HG02763 (cell line): ENCODE measurements around the gene DDO.
"Not testable (repeated sequence)": the region's sequence is repeated elsewhere in the genome, so short reads cannot be mapped to it uniquely, and the experiment has no call there.

ENCODE experiments used
- ATAC-seq: cut with Tn5 transposase; IDR thresholded peaks from one replicate; pipeline ENCODE4 v1.9.1; 2021; ENCODE audit warnings: mild to moderate bottlenecking, moderate library complexity; ENCODE audit not compliant: unreplicated experiment

DDO gene, protein sequence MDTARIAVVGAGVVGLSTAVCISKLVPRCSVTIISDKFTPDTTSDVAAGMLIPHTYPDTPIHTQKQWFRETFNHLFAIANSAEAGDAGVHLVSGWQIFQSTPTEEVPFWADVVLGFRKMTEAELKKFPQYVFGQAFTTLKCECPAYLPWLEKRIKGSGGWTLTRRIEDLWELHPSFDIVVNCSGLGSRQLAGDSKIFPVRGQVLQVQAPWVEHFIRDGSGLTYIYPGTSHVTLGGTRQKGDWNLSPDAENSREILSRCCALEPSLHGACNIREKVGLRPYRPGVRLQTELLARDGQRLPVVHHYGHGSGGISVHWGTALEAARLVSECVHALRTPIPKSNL

DNA sequence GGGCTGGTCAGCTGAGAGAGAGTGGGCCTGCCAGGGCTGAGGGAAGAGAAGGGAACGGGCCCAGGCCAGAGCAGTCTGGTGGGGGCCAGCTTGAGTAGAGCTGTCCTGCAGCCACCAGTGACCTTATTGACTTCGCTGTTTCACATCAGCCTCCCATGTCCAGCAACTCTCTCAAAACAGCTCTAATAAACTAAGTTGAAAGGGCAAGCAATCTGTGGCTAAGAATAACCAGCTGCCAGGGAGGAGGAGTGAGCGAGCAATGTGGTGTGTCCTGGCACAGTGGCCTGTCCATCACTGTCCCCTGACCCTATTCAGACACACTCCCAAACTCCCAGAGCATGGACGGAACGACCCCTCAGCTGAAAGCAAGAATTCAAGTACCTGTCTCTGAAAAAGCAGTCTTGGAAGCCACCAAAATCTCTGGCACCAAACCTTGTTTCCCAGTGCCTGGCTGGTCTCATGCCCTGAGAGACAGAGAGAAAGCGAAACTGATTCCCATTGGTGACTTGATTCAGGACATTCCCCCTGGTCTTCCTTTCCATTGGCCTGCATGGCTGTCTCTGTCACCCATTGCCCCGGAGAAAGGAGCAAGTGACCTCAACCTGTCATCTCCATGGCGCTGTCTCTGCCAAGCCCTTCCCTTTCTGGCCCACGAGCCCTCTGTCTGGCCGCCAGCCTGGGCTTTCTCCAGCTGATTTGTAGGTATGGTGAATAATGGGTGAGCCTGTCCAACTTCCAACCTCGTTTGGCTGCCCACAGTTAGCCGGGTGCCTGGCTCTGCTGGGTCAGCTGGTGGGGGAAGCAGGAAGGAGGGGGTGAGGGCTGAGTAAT, at the start of gene DDO:
TSS of gene DDO (minus strand) at position 490 of the 831 bp plus-strand sequence. CDS start 2,113 bp downstream, outside the sequence.
- ATAC-seq = no peak

DNA sequence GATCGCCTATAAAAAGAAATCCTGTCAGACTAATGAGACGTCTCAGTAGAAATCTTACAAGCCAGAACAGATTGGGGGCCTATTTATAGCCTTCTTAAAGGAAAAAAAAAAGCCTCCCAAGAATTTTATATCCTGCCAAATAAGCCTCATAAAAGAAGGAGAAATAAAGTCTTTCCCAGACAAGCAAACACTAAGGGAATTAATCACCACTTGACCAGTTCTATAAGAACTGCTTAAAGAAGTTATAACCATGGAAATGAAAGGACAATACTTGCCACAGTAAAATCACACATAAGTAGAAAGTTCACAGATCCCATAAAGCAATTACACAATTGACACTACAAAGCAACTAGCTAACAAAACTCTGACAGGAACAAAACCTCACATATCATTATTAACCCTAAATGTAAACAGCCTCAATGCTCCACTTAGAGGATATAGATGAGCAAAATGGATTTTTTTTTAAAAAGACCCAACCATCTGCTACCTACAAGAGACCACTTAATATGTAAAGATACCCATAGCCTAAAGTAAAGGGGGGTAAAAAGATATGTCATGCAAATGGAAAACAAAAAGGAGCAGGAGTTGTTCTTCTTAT, 47.6 kb upstream of the DDO start:
- ATAC-seq = no peak

DNA sequence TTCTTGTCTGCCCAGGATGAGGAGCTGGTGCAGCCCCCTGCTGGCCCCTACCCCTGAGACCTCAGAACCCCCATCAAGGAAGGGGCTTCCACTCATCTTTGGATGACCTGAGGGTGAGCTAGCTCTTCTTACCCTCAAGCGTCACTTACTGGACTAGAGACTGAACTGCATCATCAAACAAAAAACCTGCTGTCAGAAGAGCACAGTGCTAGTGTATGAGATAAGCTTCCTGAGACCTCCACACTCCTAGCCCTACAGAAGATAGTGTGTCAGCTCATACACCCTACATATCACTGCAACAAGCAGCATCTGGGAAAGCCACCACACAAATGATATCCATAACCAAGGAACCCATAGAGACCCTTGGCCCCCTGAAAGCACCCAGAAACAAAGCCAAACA, 46.0 kb upstream of the DDO start:
- ATAC-seq = no peak

- no peak for ATAC-seq
Observed at GRCh38 chr6:110459137-110459536, 43.8 kb upstream of the DDO start.

- ATAC-seq = no peak
Observed at GRCh38 chr6:110458476-110458875, 43.1 kb upstream of the DDO start.

GRCh38 chr6:110457567-110458175, 42.3 kb upstream of the DDO start:
- ATAC-seq = not testable (repeated sequence)

DNA sequence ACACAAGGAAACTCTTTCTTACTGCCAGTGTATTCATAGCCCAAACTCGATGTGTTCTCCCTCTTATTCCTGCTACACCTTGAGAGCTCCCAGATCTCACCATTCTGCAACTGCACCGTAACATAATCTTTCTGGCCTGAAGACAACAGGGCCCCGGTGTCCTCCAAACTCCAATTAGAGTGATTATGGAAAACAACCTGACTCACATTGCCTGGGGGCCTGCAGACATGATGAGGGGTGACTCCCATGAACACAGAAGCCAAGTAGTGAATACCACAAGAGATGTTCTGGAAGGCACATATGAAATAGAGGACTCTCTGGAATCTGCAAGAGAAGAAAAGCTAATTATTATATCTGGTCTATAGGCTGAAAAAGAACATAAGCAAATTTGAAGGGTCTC, 41.3 kb upstream of the DDO start:
- ATAC-seq = no peak

DNA sequence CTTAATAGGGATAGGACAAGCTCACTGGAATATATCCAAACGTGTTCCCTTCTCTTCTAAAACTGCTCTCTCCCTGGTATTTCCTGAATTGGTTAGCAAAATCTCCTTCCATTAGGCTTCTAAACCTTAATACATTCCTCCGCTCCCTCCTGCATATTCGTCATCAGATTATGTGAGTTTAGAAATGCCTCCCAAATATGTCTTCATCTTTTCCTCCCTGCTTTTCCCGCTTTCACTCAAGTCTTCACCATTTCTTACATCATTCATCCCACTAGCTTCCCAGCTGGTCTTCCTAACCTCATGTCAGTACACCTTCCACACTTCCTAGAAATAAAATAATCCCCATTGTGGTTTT, 34.1 kb upstream of the DDO start:
- ATAC-seq = no peak

DNA sequence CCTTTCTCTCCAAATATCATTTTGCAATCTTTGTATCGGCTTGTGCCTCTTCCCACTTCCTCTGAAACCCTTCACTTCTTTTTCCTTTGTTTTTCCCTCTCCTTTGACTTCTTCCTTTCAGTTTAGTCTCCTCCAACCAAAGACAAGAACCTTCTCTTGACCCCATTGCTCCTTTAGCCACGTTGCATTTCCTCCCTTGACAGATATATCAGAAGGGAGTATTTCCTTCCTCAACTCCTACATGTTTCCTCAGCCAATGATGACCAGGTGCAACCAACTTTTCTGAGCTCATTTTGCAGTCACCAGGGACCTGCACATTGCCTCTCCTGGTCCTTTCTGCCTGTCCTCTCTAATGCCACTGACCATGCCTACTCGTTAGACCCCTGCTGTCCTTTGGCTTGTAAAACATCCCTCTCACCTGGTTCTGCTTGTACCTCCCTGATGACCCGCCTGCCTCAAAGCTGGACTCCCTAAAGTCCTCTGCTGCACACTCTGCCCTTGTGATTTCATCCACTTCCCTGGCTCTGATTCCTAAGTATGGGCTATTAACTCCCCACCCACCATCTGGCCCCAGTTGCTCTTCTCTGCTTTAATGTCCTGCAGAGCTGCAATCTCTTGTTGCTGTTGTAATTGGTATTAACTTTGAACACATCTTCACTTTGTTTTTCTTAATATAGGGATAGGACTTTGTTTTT, 33.6 kb upstream of the DDO start:
- ATAC-seq = no peak

- ATAC-seq = no peak
Observed at GRCh38 chr6:110447761-110448160, 32.4 kb upstream of the DDO start.

- ATAC-seq = no peak
Observed at GRCh38 chr6:110446405-110446804, 31.0 kb upstream of the DDO start.

- no peak for ATAC-seq
Observed at GRCh38 chr6:110440026-110440425, 24.7 kb upstream of the DDO start.

DNA sequence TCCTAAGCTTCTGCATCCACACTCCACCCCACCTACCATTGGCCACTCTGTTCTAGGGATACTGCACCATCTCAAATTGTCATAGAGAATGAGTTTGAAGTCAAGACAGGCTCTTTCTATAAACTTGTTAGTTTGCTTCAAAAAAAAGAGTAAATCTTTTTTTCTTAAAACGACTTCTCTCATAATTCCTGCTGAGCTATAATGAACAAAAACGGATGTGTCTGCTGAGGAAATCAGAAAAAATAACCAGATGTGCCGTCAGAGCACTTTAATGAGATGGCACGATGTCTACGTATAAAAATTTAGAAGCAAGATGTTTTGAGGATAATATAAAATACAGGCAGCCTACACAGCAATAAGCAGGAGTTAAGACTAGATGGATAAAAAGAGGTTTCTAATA, 24.0 kb upstream of the DDO start:
- ATAC-seq = no peak

GRCh38 chr6:110434961-110435602, 19.7 kb upstream of the DDO start:
- no peak for ATAC-seq

GRCh38 chr6:110432285-110432900, 17.0 kb upstream of the DDO start:
- ATAC-seq = no peak

GRCh38 chr6:110430741-110431140, 15.4 kb upstream of the DDO start:
- no peak for ATAC-seq

- ATAC-seq = no peak
Observed at GRCh38 chr6:110430236-110430635, 14.9 kb upstream of the DDO start.

DNA sequence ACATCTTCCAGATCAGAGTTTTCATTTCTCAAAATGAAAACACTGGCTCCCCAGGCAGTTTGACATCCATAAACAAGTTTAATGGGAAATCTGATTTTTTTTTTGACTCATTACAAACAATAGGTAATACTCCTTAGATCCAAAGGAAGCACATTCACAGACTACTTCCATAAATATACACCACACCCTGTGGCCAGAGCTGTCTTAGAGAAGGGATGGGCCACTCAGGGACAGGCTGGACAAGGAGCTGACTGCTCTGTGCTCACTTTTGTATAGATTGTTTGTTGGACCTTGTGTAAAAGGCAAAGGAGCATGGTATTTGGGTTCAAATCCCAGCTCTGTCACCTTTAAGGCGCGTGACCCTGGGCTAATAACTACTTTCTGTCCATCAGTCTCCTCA, 12.8 kb upstream of the DDO start:
- ATAC-seq = no peak

- no peak for ATAC-seq
Observed at GRCh38 chr6:110425816-110426215, 10.4 kb upstream of the DDO start.

- no peak for ATAC-seq
Observed at GRCh38 chr6:110422444-110422822, 7.1 kb upstream of the DDO start.
